NCI-H1694 (cell line): ENCODE results near the gene REPS1.
A peak's percentile ranks its signal among the peaks of the same experiment; 100 is the strongest.
"Not testable (repeated sequence)": the region's sequence is repeated elsewhere in the genome, so short reads cannot be mapped to it uniquely, and the experiment has no call there.

ENCODE experiments used
- DNase-seq: peaks from one replicate; lab custom pipeline; 2025; lab: John Stamatoyannopoulos, UW

Gene REPS1

GRCh38 chr6:138987643-138988468, at the start of gene REPS1:
REPS1 (minus strand) TSS chr6:138988253; CDS start chr6:138987682, 571 bp downstream.
- DNase-seq: peak; percentile 79

DNA sequence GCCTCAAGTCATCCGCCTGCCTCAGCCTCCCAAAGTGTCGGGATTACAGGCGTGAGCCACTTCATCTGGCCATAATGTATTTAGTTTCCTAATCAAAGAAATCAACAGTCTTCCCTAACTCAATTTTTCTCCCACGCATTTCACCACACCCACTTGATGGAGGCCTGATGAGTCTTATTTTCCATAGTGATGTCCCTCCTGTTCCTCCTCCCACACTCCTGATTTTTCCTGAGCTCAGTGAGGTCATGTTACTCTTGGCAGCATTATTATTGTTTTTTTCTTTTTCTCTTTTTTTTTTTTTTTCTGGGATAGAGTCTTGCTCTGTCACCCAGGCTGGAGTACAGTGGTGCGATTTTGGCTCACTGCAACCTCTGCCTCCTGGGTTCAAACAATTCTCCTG, 49.4 kb upstream of the REPS1 start:
- DNase-seq: no peak

- DNase-seq: no peak
Measured at GRCh38 chr6:139030228-139030963, 42.3 kb upstream of the REPS1 start.

GRCh38 chr6:139029470-139030227, 41.6 kb upstream of the REPS1 start:
- no peak for DNase-seq

- peak; percentile 30 for DNase-seq
Measured at GRCh38 chr6:139028658-139029469, 40.8 kb upstream of the REPS1 start, which contains the start of gene ABRACL. ABRACL (plus strand) TSS chr6:139028745; CDS start chr6:139034161, 5,416 bp downstream.

- DNase-seq: no peak
Measured at GRCh38 chr6:139028215-139028657, 40.2 kb upstream of the REPS1 start.

GRCh38 chr6:139027620-139028182, 39.6 kb upstream of the REPS1 start:
- DNase-seq: peak; percentile 8

DNA sequence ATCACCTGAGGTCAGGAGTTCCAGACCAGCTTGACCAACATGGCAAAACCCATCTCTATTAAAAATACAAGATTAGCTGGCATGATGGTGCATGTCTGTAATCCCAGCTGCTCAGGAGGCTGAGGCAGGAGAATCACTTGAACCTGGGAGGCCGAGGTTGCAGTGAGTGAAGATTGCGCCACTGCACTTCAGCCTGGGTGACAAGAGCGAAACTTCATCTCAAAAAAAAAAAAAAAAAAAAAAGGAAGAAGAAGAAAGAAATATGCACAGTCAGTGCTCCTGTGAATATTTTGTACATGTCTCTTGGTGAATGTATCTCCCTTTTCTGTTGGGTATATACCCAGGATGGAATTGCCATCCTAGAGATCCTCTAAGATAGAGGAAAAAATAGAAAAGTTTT, 37.4 kb upstream of the REPS1 start:
- DNase-seq: not testable (repeated sequence)

GRCh38 chr6:139020689-139021088, 32.6 kb upstream of the REPS1 start:
- DNase-seq: no peak

GRCh38 chr6:139019722-139020121, 31.7 kb upstream of the REPS1 start:
- no peak for DNase-seq

DNA sequence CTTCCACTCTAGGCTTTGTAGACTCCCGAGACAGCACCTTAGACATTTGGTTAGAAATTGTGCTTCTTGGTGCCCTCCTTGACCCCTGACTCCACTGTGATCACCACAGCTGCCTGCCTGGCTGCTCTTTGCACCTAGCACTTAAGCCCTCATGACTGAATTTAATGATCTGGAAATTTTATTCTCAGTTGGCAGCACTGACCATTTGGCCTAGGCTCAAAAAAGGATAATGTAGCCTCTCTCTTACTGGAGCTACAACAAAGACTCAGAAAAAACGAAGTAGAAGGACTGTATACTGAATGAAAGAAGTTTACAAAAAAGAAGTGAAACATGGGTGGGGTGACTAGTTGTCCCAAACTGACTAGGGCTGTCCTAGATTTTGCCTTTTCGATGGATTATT, 29.2 kb upstream of the REPS1 start:
- DNase-seq: no peak

GRCh38 chr6:139016337-139017213, 28.5 kb upstream of the REPS1 start:
- DNase-seq: no peak

GRCh38 chr6:139014945-139015344, 26.9 kb upstream of the REPS1 start:
- no peak for DNase-seq

DNA sequence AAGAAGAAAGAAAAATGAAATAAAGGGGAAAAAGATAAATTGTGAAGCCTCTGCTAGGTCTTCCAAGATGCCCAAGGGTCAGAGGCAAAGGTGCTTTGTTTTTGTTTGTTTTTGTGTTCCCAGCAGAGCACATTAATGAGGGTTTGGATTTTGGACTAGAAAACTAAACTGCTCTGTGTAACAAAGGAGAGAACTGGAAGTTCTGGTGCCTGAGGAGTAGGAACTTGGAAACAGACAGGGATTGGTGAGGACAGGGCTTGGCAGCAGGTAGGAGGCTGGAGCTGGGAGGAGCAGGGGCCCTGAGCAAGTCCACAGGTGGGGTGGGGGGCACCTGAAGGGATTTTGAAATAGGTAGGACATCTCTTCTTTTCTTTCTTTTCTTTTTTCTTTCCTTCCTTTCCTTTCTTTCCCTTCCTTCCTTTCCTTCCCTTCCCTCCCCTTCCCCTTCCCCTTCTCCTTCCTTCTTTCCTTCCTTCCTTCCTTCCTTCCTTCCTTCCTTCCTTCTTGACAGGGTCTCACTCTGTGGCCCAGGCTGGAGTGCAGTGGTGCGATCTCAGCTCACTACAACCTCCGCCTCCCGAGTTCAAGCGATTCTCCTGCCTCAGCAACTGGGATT, 25.2 kb upstream of the REPS1 start:
- no peak for DNase-seq

DNA sequence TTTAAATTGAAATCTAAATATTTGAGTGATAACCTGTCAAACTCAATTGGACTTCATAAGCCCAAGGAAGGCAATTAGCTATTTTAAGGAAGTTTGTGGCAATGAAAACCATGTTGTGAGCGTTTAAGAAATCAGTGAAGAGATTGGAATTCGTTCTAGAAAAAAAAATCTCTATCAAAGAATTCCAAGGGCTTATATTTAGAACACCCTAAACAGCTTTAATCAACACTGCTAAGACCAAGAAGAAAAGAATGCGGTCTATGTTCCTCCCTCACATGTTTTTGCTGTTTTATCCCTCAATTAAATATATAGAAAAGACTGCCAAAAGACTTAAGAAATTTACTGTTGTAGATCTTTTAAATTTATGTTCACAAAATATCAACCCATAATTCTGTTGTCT, 23.9 kb upstream of the REPS1 start:
- DNase-seq: no peak

DNA sequence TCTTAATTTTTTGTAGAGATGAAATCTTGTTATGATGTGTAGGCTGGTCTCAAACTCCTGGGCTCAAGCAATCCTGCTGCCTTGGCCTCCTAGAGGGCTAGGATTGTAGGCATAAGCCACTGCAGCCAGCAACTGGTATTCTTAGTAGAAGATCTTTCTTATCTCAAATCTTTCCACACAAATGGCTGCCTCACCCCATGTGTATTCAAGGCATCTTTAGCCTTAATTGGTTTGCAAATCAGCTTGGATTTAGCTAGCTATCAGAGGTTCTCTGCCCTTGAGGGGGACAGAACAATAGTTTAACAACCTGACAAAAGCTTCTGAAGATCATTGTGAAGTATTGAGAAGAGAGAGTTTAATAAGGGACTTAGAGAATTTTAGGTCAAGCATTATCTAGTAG, 22.6 kb upstream of the REPS1 start:
- no peak for DNase-seq

DNA sequence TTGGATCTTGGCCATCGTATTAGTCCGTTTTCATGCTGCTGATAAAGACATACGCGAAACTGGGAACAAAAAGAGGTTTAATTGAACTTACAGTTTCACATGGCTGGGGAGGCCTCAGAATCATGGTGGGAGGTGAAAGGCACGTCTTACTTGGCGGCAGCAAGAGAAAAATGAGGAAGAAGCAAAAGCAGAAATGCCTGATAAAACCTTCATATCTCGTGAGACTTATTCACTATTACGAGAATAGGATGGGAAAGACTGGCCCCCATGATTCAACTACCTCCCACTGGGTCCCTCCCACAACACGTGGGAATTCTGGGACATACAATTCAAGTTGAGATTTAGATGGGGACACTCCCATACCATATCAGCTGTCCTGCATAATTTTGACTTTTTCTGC, 20.1 kb upstream of the REPS1 start:
- no peak for DNase-seq

- no peak for DNase-seq
Measured at GRCh38 chr6:139007428-139007827, 19.4 kb upstream of the REPS1 start.

GRCh38 chr6:139006477-139006876, 18.4 kb upstream of the REPS1 start:
- no peak for DNase-seq

DNA sequence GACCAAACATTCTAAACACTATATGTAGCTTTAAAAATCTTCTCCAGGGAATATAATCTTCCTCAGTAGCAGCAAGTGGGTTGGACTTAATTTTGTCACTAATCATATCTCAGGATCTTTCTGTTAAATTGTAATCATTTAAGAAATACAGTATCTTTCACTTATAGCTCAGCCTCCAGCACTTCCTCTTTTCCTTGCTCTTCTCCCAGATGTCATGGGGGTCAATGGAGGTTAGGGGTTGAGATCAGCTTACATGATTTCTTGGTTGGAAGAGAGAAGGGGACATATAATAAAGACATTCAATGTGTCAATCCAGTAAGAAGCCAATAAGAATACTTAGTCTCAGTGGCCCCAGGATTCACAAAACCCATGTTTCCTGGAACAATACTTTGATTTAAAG, 15.7 kb upstream of the REPS1 start:
- no peak for DNase-seq
